Thyroid gland (tissue), 4 donors: ENCODE data around the gene GPC6. TPM values are rescaled to one million over a fixed set of nuclear protein-coding genes. Genes with fewer than 3 reads are reported as not detected.

Experiments used
- DNase-seq, 2 donors: peaks; one replicate each; pipeline ENCODE4 v3.0.0-alpha.2; 2019
- H3K27ac ChIP-seq, 3 donors: fragments of 200-600 bp; sonication (generic); 1 replicate in 2 of 3; 2 replicates in 1 of 3; pipeline ENCODE4 v1.5.1; 2016 to 2019; ENCODE audit warnings: mild to moderate bottlenecking in 1 of 3, moderate library complexity in 1 of 3
- H3K27me3 ChIP-seq: fragments of 200-600 bp; sonication (generic); one replicate; pipeline ENCODE4 v1.5.1; 2019
- H3K36me3 ChIP-seq, 2 donors: fragments of 200-600 bp; sonication (generic); one replicate each; pipeline ENCODE4 v1.5.1; 2016 to 2019
- H3K4me1 ChIP-seq, 2 donors: fragments of 200-600 bp; sonication (generic); one replicate each; pipeline ENCODE4 v1.5.1; 2017 to 2019
- H3K4me3 ChIP-seq, 3 donors: fragments of 200-600 bp; sonication (generic); replicated peaks in 1 of 3; 1 replicate in 2 of 3; 2 replicates in 1 of 3; pipeline ENCODE4 v1.5.1; 2016; ENCODE audit warnings: mild to moderate bottlenecking in 1 of 3
- H3K9me3 ChIP-seq: fragments of 200-600 bp; sonication (generic); one replicate; pipeline ENCODE4 v1.5.1; 2017
- CTCF ChIP-seq, 6 experiments: fragments of 200-600 bp in 3 of 6; fragments of 450-650 bp in 3 of 6; sonication (generic) in 3 of 6; IDR thresholded peaks; one replicate each; pipeline ENCODE4 v1.5.1; 2016 to 2019; ENCODE audit warnings: antibody characterized with exemption in 6 of 6, mild to moderate bottlenecking in 2 of 6, inconsistent platforms in 1 of 6, moderate library complexity in 1 of 6
- POLR2A ChIP-seq, 2 donors: fragments of 450-650 bp; IDR thresholded peaks; one replicate each; pipeline ENCODE4 v1.6.1; 2017; ENCODE audit warnings: antibody characterized with exemption in 2 of 2, mild to moderate bottlenecking in 2 of 2, moderate library complexity in 1 of 2
- WGBS, 2 donors: methylation state at CpG; one replicate each; pipeline ENCODE4 v1.1.5; 2017; 5-methylcytosine and 5-hydroxymethylcytosine counted together
- intact Hi-C: fragments of 100-400 bp; cut with DNase I; formaldehyde crosslinking; loops from one replicate; pipeline ENCODE4 v1.15.1; 2023
- total RNA-seq, 4 donors: library from RNA; depleted of rRNA; stranded (reverse); fragments of >200 nt; gene quantifications; one replicate each; pipeline ENCODE4 v1.2.3, GENCODE V29; 2016

Gene GPC6
- total RNA-seq, 4 donors from 2014 or later, result 2.8 to 13.4 (median 7.5) TPM

GRCh38 chr13:93966267-93966936 is 739.8 kb downstream of the GPC6 start:
- H3K36me3 ChIP-seq, result no peaks in the 10 kb centered on the region
- H3K4me1 ChIP-seq, result no peaks in the 10 kb centered on the region
- WGBS, 2 donors, result 89 to 95% methylated on average over 2 of the region's 2 CpGs
- H3K4me3 ChIP-seq, result no peak overlapping the region
- intact Hi-C loops, result no loop called here
- H3K27me3 ChIP-seq, result no peaks in the 10 kb centered on the region
- no peak overlapping the region for H3K27ac ChIP-seq
- no peak for DNase-seq
- TF ChIP-seq POLR2A (IDR thresholded peaks at IDR 0.05) (no peak), CTCF (IDR thresholded peaks at IDR 0.05) (no peak)
- H3K9me3 ChIP-seq, result no peaks in the 10 kb centered on the region

GRCh38 chr13:93967286-93967685 is 740.7 kb downstream of the GPC6 start:
- no peaks in the 10 kb centered on the region for H3K9me3 ChIP-seq
- H3K4me3 ChIP-seq, result no peak overlapping the region
- DNase-seq, result no peak
- TF ChIP-seq CTCF (IDR thresholded peaks at IDR 0.05), result no peak
- TF ChIP-seq POLR2A (IDR thresholded peaks at IDR 0.05), result no peak
- no peaks in the 10 kb centered on the region for H3K4me1 ChIP-seq
- WGBS, 2 donors, result 86 to 91% methylated on average over 2 of the region's 2 CpGs
- intact Hi-C loops, result no loop called here
- H3K27me3 ChIP-seq, result no peaks in the 10 kb centered on the region
- H3K27ac ChIP-seq, result no peak overlapping the region
- no peaks in the 10 kb centered on the region for H3K36me3 ChIP-seq

DNA sequence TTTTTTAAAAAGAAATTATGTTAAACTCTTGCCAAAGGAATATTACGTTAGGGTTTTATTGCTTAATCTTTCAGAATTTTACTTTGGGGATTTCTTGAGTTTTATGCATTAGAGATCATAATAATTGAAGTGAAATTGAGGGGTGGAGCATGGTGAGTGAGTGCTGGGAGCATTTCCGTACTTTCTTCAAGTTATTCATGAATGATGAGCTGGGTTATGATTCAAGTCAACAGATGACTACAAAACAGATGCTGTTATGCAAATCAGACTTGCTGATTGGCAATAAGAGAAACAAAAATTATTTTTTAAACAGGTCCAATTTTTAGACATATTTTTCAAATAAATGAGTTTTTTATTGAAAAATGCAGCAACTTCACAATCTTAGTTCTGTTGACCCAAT is 748.6 kb downstream of the GPC6 start:
- H3K27me3 ChIP-seq, result no peaks in the 10 kb centered on the region
- no peaks in the 10 kb centered on the region for H3K4me1 ChIP-seq
- TF ChIP-seq POLR2A (IDR thresholded peaks at IDR 0.05) (no peak), CTCF (IDR thresholded peaks at IDR 0.05) (no peak)
- H3K27ac ChIP-seq, result no peak overlapping the region
- intact Hi-C loops, result no loop called here
- no peak for DNase-seq
- no peaks in the 10 kb centered on the region for H3K36me3 ChIP-seq
- 83 to 92% methylated on average over 2 of the region's 2 CpGs for WGBS, 2 donors
- H3K9me3 ChIP-seq, result no peaks in the 10 kb centered on the region
- H3K4me3 ChIP-seq, result no peak overlapping the region

- WGBS, 2 donors, result 81 to 87% methylated on average over 5 of the region's 5 CpGs
- H3K4me3 ChIP-seq, result no peak overlapping the region
- no peak for DNase-seq
- H3K27ac ChIP-seq, result no peak overlapping the region
- no peaks in the 10 kb centered on the region for H3K9me3 ChIP-seq
- H3K27me3 ChIP-seq, result no peaks in the 10 kb centered on the region
- no peaks in the 10 kb centered on the region for H3K36me3 ChIP-seq
- TF ChIP-seq POLR2A (IDR thresholded peaks at IDR 0.05), result no peak
- no peak for TF ChIP-seq CTCF (IDR thresholded peaks at IDR 0.05)
- no peaks in the 10 kb centered on the region for H3K4me1 ChIP-seq
- intact Hi-C loops, result no loop called here
Observed at GRCh38 chr13:93976528-93976927, 749.9 kb downstream of the GPC6 start.

GRCh38 chr13:93977986-93978385 is 751.4 kb downstream of the GPC6 start:
- no peak for TF ChIP-seq CTCF (IDR thresholded peaks at IDR 0.05)
- intact Hi-C loops, result no loop called here
- Histone ChIP-seq H3K4me3 (no peak overlapping the region), H3K36me3 (no peaks in the 10 kb centered on the region), H3K9me3 (no peaks in the 10 kb centered on the region), H3K27me3 (no peaks in the 10 kb centered on the region), H3K4me1 (no peaks in the 10 kb centered on the region), H3K27ac (no peak overlapping the region)
- WGBS, 2 donors, result 53 to 55% methylated on average over 3 of the region's 3 CpGs
- DNase-seq, result no peak
